Upper lobe of right lung (tissue), 1 donor: Measurements from ENCODE around the gene PRKN. TPM values are rescaled to one million over a fixed set of nuclear protein-coding genes. Genes with fewer than 3 reads are reported as not detected.

Experiments
- ATAC-seq: fragments of 200-7000 bp; cut with Tn5 transposase; one replicate; pipeline ENCODE4 v1.9.1; 2020; ENCODE audit warnings: mild to moderate bottlenecking, moderate library complexity
- DNase-seq: peaks from one replicate; pipeline ENCODE4 v3.0.0-alpha.2; 2020
- H3K27ac ChIP-seq: fragments of 200-600 bp; one replicate; pipeline ENCODE4 v1.8.0; 2022
- H3K27me3 ChIP-seq: fragments of 200-600 bp; one replicate; pipeline ENCODE4 v1.8.0; 2022; ENCODE audit warnings: mild to moderate bottlenecking
- H3K36me3 ChIP-seq: fragments of 200-600 bp; one replicate; pipeline ENCODE4 v1.8.0; 2022
- H3K4me1 ChIP-seq: fragments of 200-600 bp; one replicate; pipeline ENCODE4 v1.8.0; 2022
- H3K4me3 ChIP-seq: fragments of 200-600 bp; one replicate; pipeline ENCODE4 v1.8.0; 2022; ENCODE audit warnings: mild to moderate bottlenecking
- H3K9me3 ChIP-seq: fragments of 200-600 bp; one replicate; pipeline ENCODE4 v1.8.0; 2022
- CTCF ChIP-seq: fragments of 200-600 bp; IDR thresholded peaks from one replicate; pipeline ENCODE4 v1.8.0; 2022; ENCODE audit warnings: antibody characterized with exemption
- intact Hi-C: fragments of 100-400 bp; cut with DNase I; formaldehyde crosslinking; loops from one replicate; pipeline ENCODE4 v1.11.0; 2022
- total RNA-seq: library from RNA; stranded (reverse); fragmentation: NEBNext Ultra II Directional; extraction: Animal tissue kit (Norgen Biotek cat#: 25700); gene quantifications from one replicate; pipeline ENCODE4 v1.2.1, GENCODE V29; 2021
- donor health status: DM: no; HTN: yes; CAD: no; lungs with severe emphysema.

The PRKN gene
- total RNA-seq, 1 donor from 2014 or later, result 2.7 TPM

DNA sequence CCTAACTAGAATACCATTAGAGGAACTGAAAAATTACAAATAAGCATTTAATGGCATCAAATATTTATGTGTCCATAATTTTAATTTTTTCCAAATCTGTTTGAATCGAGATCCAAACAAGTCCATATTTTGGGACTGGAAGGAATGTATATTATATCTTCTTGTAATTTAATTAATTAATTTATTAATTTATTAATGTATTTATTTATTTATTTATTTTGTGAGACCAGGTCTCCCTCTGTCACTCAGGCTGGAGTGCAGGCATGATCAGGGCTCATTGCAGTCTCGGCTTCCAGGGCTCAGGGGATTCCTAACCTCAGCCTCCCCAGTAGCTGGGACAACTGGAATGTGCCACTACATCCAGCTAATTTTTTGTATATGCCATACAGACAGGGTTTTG, 453.6 kb downstream of the PRKN start:
- no peak for ATAC-seq
- Histone ChIP-seq H3K4me3 (no peak overlapping the region), H3K36me3 (no peaks in the 10 kb centered on the region), H3K27ac (no peak overlapping the region), H3K4me1 (no peaks in the 10 kb centered on the region), H3K27me3 (no peaks in the 10 kb centered on the region), H3K9me3 (no peaks in the 10 kb centered on the region)
- no peak for TF ChIP-seq CTCF
- no peak for DNase-seq
- intact Hi-C loops, result no loop called here

GRCh38 chr6:162271922-162272321, 455.6 kb downstream of the PRKN start:
- ATAC-seq (no peak), DNase-seq (no peak)
- Histone ChIP-seq H3K27me3 (no peaks in the 10 kb centered on the region), H3K4me3 (no peak overlapping the region), H3K36me3 (no peaks in the 10 kb centered on the region), H3K9me3 (no peaks in the 10 kb centered on the region), H3K27ac (no peak overlapping the region), H3K4me1 (no peaks in the 10 kb centered on the region)
- no peak for TF ChIP-seq CTCF
- intact Hi-C loops, result no loop called here

DNA sequence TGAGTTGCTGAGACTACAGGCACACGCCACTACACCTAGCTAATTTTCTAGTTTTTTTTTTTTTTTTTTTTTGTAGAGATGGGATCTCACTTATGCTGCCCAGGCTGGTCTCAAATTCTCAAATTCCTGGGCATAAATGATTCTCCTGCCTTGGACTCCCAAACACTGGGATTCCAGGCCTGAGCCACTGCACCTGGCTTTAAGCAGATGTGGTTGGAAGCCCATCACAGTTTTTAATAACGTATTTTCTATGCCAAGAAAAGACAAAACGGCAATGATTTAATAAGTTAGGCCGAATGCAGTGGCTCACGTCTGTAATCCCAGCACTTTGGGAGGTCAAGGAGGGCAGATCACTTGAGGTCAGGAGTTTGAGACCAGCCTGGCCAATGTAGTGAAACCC, 456.6 kb downstream of the PRKN start:
- DNase-seq (no peak), ATAC-seq (no peak)
- H3K4me1 ChIP-seq, result no peaks in the 10 kb centered on the region
- H3K36me3 ChIP-seq, result no peaks in the 10 kb centered on the region
- no peaks in the 10 kb centered on the region for H3K27me3 ChIP-seq
- TF ChIP-seq CTCF, result no peak
- H3K27ac ChIP-seq, result no peak overlapping the region
- H3K4me3 ChIP-seq, result no peak overlapping the region
- intact Hi-C loops, result no loop called here
- no peaks in the 10 kb centered on the region for H3K9me3 ChIP-seq

DNA sequence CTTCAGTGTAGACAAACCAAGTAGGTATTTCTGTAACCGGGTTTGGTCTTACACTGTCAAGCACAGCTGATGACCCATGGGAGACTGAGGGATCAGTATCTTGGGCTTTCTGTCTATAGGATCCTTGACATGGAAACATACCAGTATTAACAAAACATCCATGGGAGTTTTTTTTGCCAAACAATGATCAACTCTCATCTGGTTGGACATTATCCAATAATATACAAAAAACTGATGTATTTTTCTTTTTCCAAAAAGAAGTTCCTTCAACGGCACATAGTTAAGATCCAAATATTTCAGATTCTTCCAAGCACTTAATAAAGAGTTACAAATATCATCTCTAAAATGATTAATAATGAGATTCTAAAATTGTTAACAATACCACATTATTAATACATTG, 459.9 kb downstream of the PRKN start:
- H3K4me3 ChIP-seq, result no peak overlapping the region
- no peaks in the 10 kb centered on the region for H3K9me3 ChIP-seq
- H3K27ac ChIP-seq, result no peak overlapping the region
- no peaks in the 10 kb centered on the region for H3K36me3 ChIP-seq
- no peaks in the 10 kb centered on the region for H3K27me3 ChIP-seq
- no peak for ATAC-seq
- intact Hi-C loops, result no loop called here
- no peak for TF ChIP-seq CTCF
- no peak for DNase-seq
- H3K4me1 ChIP-seq, result no peaks in the 10 kb centered on the region

DNA sequence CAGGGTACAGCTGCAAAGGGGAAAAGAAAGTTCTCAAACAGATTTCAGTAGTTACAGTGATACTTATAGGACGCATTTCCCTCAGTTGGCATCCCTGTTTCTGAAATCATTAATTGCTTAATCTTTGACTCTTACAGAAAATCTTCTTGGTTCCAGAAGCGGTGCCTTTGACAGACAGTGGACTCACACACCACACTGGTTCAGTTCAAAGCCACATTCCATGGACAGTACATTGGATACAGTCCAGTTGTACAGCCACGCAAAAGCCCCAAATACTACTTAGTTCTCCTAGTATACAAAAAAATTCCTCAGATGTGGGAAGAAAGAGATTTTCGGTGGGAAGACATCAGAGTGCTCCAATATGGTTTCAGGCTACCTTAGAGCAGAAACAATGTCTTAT, 460.4 kb downstream of the PRKN start:
- Histone ChIP-seq H3K36me3 (no peaks in the 10 kb centered on the region), H3K27ac (no peak overlapping the region), H3K4me1 (no peaks in the 10 kb centered on the region), H3K4me3 (no peak overlapping the region), H3K9me3 (no peaks in the 10 kb centered on the region), H3K27me3 (no peaks in the 10 kb centered on the region)
- no peak for TF ChIP-seq CTCF
- no peak for DNase-seq
- no peak for ATAC-seq
- intact Hi-C loops, result no loop called here

DNA sequence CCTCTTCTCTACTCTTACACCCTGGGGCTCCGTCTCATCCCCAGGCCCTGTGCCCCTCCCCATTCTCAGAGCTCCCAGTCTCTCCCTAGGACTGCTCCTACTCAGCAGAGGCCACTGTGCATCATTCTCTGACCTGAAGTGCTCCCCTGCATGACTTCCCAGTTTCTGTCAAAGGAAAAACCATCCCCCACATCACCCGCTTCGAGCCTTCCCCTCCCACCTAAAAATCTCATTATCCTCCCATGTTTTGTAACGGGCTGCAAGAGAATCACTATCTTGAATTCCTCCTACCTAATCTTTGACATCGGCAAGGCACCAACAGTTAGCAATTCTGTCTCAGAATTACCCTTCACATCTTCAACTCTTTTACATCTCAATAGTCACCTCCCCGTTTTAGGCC, 463.0 kb downstream of the PRKN start:
- intact Hi-C loops, result no loop called here
- H3K27ac ChIP-seq, result no peak overlapping the region
- ATAC-seq (no peak), DNase-seq (no peak)
- H3K9me3 ChIP-seq, result no peaks in the 10 kb centered on the region
- no peaks in the 10 kb centered on the region for H3K27me3 ChIP-seq
- TF ChIP-seq CTCF, result no peak
- no peaks in the 10 kb centered on the region for H3K36me3 ChIP-seq
- H3K4me1 ChIP-seq, result no peaks in the 10 kb centered on the region
- H3K4me3 ChIP-seq, result no peak overlapping the region
